ENCODE results near the gene FGF18. TPM values are rescaled to one million over a fixed set of nuclear protein-coding genes. Genes with fewer than 3 reads are reported as not detected.

FGF18 gene
- total RNA-seq, 1 experiment from 2014 or later = 0.94 TPM

DNA sequence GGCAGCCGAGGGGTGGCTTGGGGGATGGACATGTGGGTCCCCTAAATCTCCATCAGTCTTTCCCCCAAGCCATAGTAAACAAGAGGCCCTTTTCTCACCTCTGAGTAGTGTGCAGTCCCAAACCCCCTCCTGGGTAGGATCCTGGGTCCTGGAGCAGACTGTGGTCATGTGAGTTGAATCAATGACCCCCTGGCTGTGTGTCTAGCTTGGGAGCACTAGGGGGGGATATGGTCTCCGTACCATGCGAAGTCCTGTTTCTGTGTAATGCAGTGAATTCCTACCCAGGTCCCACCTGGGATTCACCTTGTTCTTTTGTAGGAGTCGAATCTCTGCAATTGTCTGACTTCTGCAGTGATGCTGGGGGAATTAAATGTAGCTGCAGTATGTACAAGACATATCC lies 66.2 kb downstream of the FGF18 start:
- DNase-seq = no peak
- H3K27me3 Mint-ChIP-seq (ENCODE audit: low read depth) = peaks cover 11% of the 10 kb centered on the region

More for the DNA sequence above, 66.2 kb downstream of the FGF18 start:
- H3K4me2 ChIP-seq (ENCODE audit: insufficient read depth, insufficient read length, low read length) = no peak overlapping the region
- Mint-ChIP-seq H3K4me3 (no peak overlapping the region), H3K27ac (no peak overlapping the region), H3K36me3 (ENCODE audit: insufficient read depth in 1 of 3, low read depth in 3 of 3) (no peaks in the 10 kb centered on the region), H3K4me1 (peaks cover 2 to 13% of the 10 kb centered on the region in 2 experiments), H3K9me3 (no peaks in the 10 kb centered on the region; a peak in 1 of 5 replicates)
- no peak overlapping the region for H3K4ac ChIP-seq (ENCODE audit: low read depth, low read length)
- no peak overlapping the region for H3K56ac ChIP-seq (ENCODE audit: insufficient read length, low read depth, low read length)
- H3T11ph ChIP-seq (ENCODE audit: low read length) = no peak overlapping the region
- no peaks in the 10 kb centered on the region for H3K27me3 ChIP-seq (ENCODE audit: insufficient read depth, low read length)
- H3K18ac ChIP-seq (ENCODE audit: insufficient read length, low read depth, low read length) = no peak overlapping the region
- H2BK15ac ChIP-seq (ENCODE audit: low read depth, low read length) = no peak overlapping the region
- no peak overlapping the region for H2BK5ac ChIP-seq (ENCODE audit: insufficient read length, low read length)
- no peaks in the 10 kb centered on the region for H3K9me3 ChIP-seq (ENCODE audit: control insufficient read depth, low read depth, low read length)
- H4K20me1 ChIP-seq (ENCODE audit: control insufficient read depth, insufficient read depth, insufficient read length) = no peaks in the 10 kb centered on the region
- H3K14ac ChIP-seq (ENCODE audit: insufficient read depth, low read length) = no peak overlapping the region
- H3K79me2 ChIP-seq (ENCODE audit: insufficient read depth, low read length) = no peaks in the 10 kb centered on the region
- H4K5ac ChIP-seq (ENCODE audit: insufficient read length, low read depth, low read length) = no peak overlapping the region
- no peak overlapping the region for H3K9ac ChIP-seq (ENCODE audit: extremely low read depth, insufficient read length, low read length)
- no peaks in the 10 kb centered on the region for H3K79me1 ChIP-seq (ENCODE audit: insufficient read depth, low read depth, low read length, poor library complexity, severe bottlenecking)
- H4K91ac ChIP-seq (ENCODE audit: insufficient read length, low read depth, low read length) = no peak overlapping the region
- H3K23me2 ChIP-seq (ENCODE audit: insufficient read length, low read depth, low read length, poor library complexity, severe bottlenecking) = no peaks in the 10 kb centered on the region
- TF ChIP-seq, protein P1, sequence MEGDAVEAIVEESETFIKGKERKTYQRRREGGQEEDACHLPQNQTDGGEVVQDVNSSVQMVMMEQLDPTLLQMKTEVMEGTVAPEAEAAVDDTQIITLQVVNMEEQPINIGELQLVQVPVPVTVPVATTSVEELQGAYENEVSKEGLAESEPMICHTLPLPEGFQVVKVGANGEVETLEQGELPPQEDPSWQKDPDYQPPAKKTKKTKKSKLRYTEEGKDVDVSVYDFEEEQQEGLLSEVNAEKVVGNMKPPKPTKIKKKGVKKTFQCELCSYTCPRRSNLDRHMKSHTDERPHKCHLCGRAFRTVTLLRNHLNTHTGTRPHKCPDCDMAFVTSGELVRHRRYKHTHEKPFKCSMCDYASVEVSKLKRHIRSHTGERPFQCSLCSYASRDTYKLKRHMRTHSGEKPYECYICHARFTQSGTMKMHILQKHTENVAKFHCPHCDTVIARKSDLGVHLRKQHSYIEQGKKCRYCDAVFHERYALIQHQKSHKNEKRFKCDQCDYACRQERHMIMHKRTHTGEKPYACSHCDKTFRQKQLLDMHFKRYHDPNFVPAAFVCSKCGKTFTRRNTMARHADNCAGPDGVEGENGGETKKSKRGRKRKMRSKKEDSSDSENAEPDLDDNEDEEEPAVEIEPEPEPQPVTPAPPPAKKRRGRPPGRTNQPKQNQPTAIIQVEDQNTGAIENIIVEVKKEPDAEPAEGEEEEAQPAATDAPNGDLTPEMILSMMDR (conservative IDR thresholded peaks at IDR 0.05) = no peak
- no CpG with 5 or more reads among the region's 4 CpGs for WGBS (ENCODE audit: extremely low coverage, insufficient read length, low lambda C conversion rate)
- H3K27ac ChIP-seq (ENCODE audit: insufficient read length, low read depth, low read length) = no peak overlapping the region
- H4K8ac ChIP-seq (replicated peaks; ENCODE audit: insufficient read length, low read depth, low read length) = no peak overlapping the region
- no peak overlapping the region for H2AK5ac ChIP-seq (ENCODE audit: insufficient read length, low read length)
- H2BK120ac ChIP-seq (ENCODE audit: low read depth, low read length, poor library complexity, severe bottlenecking) = no peak overlapping the region
- H3K23ac ChIP-seq (ENCODE audit: insufficient read length, low read depth, low read length) = no peak overlapping the region
- H3K4me1 ChIP-seq (ENCODE audit: insufficient read depth, low read length) = no peaks in the 10 kb centered on the region
- no peak overlapping the region for H2BK20ac ChIP-seq (ENCODE audit: low read depth, low read length, poor library complexity, severe bottlenecking)
- no peak overlapping the region for H2BK12ac ChIP-seq (ENCODE audit: insufficient read length, low read depth, low read length)
- no peak overlapping the region for H2AFZ ChIP-seq (ENCODE audit: low read length)
